H9 (cell line): ENCODE data around the gene IRX4. TPM values are rescaled to one million over a fixed set of nuclear protein-coding genes. Genes with fewer than 3 reads are reported as not detected.

Experiments used
- DNase-seq: peaks from one replicate; pipeline ENCODE4 v3.0.0-alpha.2; 2017
- H2AFZ ChIP-seq: one replicate; pipeline ENCODE4 v1.6.1; 2013; ENCODE audit warnings: mild to moderate bottlenecking, low read length, control low read depth, moderate library complexity
- H2AK5ac ChIP-seq: 2 replicates; pipeline ENCODE4 v1.6.1; 2013; ENCODE audit warnings: low read length, control low read depth, mixed read lengths; ENCODE audit not compliant: insufficient read length
- H2BK120ac ChIP-seq: one replicate; pipeline ENCODE4 v1.6.1; 2013; ENCODE audit warnings: low read depth, mild to moderate bottlenecking, low read length, control low read depth, inconsistent platforms; ENCODE audit not compliant: poor library complexity, severe bottlenecking
- H2BK12ac ChIP-seq: 2 replicates; pipeline ENCODE4 v1.6.1; 2013; ENCODE audit warnings: low read length, control low read depth, mixed read lengths, low read depth; ENCODE audit not compliant: insufficient read length
- H2BK15ac ChIP-seq: 2 replicates; pipeline ENCODE4 v1.6.1; 2013; ENCODE audit warnings: low read depth, low read length, control low read depth
- H2BK20ac ChIP-seq: one replicate; pipeline ENCODE4 v1.6.1; 2013; ENCODE audit warnings: low read depth, mild to moderate bottlenecking, low read length, control low read depth, inconsistent platforms; ENCODE audit not compliant: poor library complexity, severe bottlenecking
- H2BK5ac ChIP-seq: 2 replicates; pipeline ENCODE4 v1.6.1; 2013; ENCODE audit warnings: low read length, control low read depth, mixed read lengths; ENCODE audit not compliant: insufficient read length
- H3K14ac ChIP-seq: 2 replicates; pipeline ENCODE4 v1.6.1; 2013; ENCODE audit warnings: low read length, control low read depth; ENCODE audit not compliant: insufficient read depth
- H3K18ac ChIP-seq: 2 replicates; pipeline ENCODE4 v1.6.1; 2013; ENCODE audit warnings: low read depth, mild to moderate bottlenecking, mixed read lengths, low read length, control low read depth; ENCODE audit not compliant: insufficient read length
- H3K23ac ChIP-seq: 2 replicates; pipeline ENCODE4 v1.6.1; 2013; ENCODE audit warnings: low read length, control low read depth, mixed read lengths, low read depth; ENCODE audit not compliant: insufficient read length
- H3K23me2 ChIP-seq: 2 replicates; pipeline ENCODE4 v1.6.1; 2013; ENCODE audit warnings: low read depth, mild to moderate bottlenecking, mixed read lengths, low read length, control low read depth; ENCODE audit not compliant: insufficient read length, poor library complexity, severe bottlenecking
- H3K27ac ChIP-seq: 2 replicates; pipeline ENCODE4 v1.5.1; 2013; ENCODE audit warnings: low read length, control low read depth, mixed read lengths, low read depth; ENCODE audit not compliant: insufficient read length
- H3K27me3 ChIP-seq: 2 replicates; pipeline ENCODE4 v1.6.1; 2013; ENCODE audit warnings: low read length, control low read depth, inconsistent platforms; ENCODE audit not compliant: insufficient read depth
- H3K4ac ChIP-seq: 2 replicates; pipeline ENCODE4 v1.6.1; 2013; ENCODE audit warnings: low read depth, mild to moderate bottlenecking, control low read depth, inconsistent platforms, low read length, moderate library complexity
- H3K4me1 ChIP-seq: 2 replicates; pipeline ENCODE4 v1.6.1; 2013; ENCODE audit warnings: low read length, control low read depth, inconsistent platforms; ENCODE audit not compliant: insufficient read depth
- H3K4me2 ChIP-seq: 2 replicates; pipeline ENCODE4 v1.6.1; 2013; ENCODE audit warnings: low read length, control low read depth, mixed read lengths; ENCODE audit not compliant: insufficient read length, insufficient read depth
- H3K56ac ChIP-seq: 2 replicates; pipeline ENCODE4 v1.6.1; 2013; ENCODE audit warnings: low read depth, mild to moderate bottlenecking, mixed read lengths, low read length, control low read depth; ENCODE audit not compliant: insufficient read length
- H3K79me1 ChIP-seq: 2 replicates; pipeline ENCODE4 v1.6.1; 2013; ENCODE audit warnings: low read depth, mild to moderate bottlenecking, moderate library complexity, low read length, control low read depth, inconsistent platforms; ENCODE audit not compliant: insufficient read depth, poor library complexity, severe bottlenecking
- H3K79me2 ChIP-seq: 2 replicates; pipeline ENCODE4 v1.6.1; 2013; ENCODE audit warnings: low read length, control low read depth, inconsistent platforms; ENCODE audit not compliant: insufficient read depth
- H3K9ac ChIP-seq: 2 replicates; pipeline ENCODE4 v1.6.1; 2013; ENCODE audit warnings: low read length, control low read depth, mixed read lengths; ENCODE audit not compliant: insufficient read length; ENCODE audit errors: extremely low read depth
- H3K9me3 ChIP-seq: one replicate; pipeline ENCODE4 v1.6.1; 2013; ENCODE audit warnings: low read depth, low read length, inconsistent platforms; ENCODE audit not compliant: control insufficient read depth
- H3T11ph ChIP-seq: one replicate; pipeline ENCODE4 v1.6.1; 2013; ENCODE audit warnings: mild to moderate bottlenecking, low read length, control low read depth, inconsistent platforms
- H4K20me1 ChIP-seq: one replicate; pipeline ENCODE4 v1.6.1; 2013; ENCODE audit not compliant: control insufficient read depth, insufficient read length, insufficient read depth
- H4K5ac ChIP-seq: 2 replicates; pipeline ENCODE4 v1.6.1; 2013; ENCODE audit warnings: low read depth, mild to moderate bottlenecking, mixed read lengths, low read length, control low read depth; ENCODE audit not compliant: insufficient read length
- H4K8ac ChIP-seq: replicated peaks from 2 replicates; pipeline ENCODE4 v1.6.1; 2013; ENCODE audit warnings: low read length, control low read depth, mixed read lengths, low read depth; ENCODE audit not compliant: insufficient read length
- H4K91ac ChIP-seq: 2 replicates; pipeline ENCODE4 v1.6.1; 2013; ENCODE audit warnings: low read depth, mild to moderate bottlenecking, moderate library complexity, mixed read lengths, low read length, control low read depth; ENCODE audit not compliant: insufficient read length
- H3K27ac Mint-ChIP-seq, 3 experiments: 2 replicates in 2 of 3; 3 replicates in 1 of 3; pipeline ENCODE4 v1.8.0; 2020 to 2021; ENCODE audit warnings: mixed read lengths in 3 of 3, mild to moderate bottlenecking in 1 of 3, moderate library complexity in 1 of 3
- H3K27me3 Mint-ChIP-seq: 2 replicates; pipeline ENCODE4 v1.8.0; 2021; ENCODE audit warnings: low read depth, mild to moderate bottlenecking, moderate library complexity, mixed read lengths
- H3K36me3 Mint-ChIP-seq, 3 experiments: 2 replicates in 2 of 3; 3 replicates in 1 of 3; pipeline ENCODE4 v1.8.0; 2020 to 2021; ENCODE audit warnings: low read depth in 3 of 3, mixed read lengths in 3 of 3; ENCODE audit not compliant: insufficient read depth in 1 of 3
- H3K4me1 Mint-ChIP-seq, 2 experiments: 2 replicates each; pipeline ENCODE4 v1.8.0; 2020; ENCODE audit warnings: mixed read lengths in 2 of 2
- H3K4me3 Mint-ChIP-seq, 2 experiments: 2 replicates in 1 of 2; 3 replicates in 1 of 2; pipeline ENCODE4 v1.8.0; 2020 to 2021; ENCODE audit warnings: mild to moderate bottlenecking in 2 of 2, mixed read lengths in 2 of 2, moderate library complexity in 1 of 2
- H3K9me3 Mint-ChIP-seq, 2 experiments: 2 replicates in 1 of 2; 3 replicates in 1 of 2; pipeline ENCODE4 v1.8.0; 2020; ENCODE audit warnings: mild to moderate bottlenecking in 2 of 2, mixed read lengths in 2 of 2, moderate library complexity in 1 of 2
- WGBS: extraction: QIAGEN DNeasy Blood & Tissue Kit; methylation state at CpG from one replicate; pipeline ENCODE4 v1.1.7; 2013; ENCODE audit warnings: missing lambda C conversion rate, low lambda C conversion rate, mixed read lengths; ENCODE audit not compliant: insufficient read length; ENCODE audit errors: extremely low coverage; 5-methylcytosine and 5-hydroxymethylcytosine counted together
- total RNA-seq: library from RNA; stranded (reverse); gene quantifications from 2 replicates; pipeline ENCODE4 v1.2.1, GENCODE V29; 2021
- TF ChIP-seq, protein P1 (sequence below): fragments of 200-600 bp; sonication (generic); conservative IDR thresholded peaks from 3 replicates; pipeline ENCODE4 v1.8.0; 2021; ENCODE audit warnings: antibody characterized with exemption, mild to moderate bottlenecking

Gene IRX4
- total RNA-seq, 1 experiment from 2014 or later: 3.2 TPM

DNA sequence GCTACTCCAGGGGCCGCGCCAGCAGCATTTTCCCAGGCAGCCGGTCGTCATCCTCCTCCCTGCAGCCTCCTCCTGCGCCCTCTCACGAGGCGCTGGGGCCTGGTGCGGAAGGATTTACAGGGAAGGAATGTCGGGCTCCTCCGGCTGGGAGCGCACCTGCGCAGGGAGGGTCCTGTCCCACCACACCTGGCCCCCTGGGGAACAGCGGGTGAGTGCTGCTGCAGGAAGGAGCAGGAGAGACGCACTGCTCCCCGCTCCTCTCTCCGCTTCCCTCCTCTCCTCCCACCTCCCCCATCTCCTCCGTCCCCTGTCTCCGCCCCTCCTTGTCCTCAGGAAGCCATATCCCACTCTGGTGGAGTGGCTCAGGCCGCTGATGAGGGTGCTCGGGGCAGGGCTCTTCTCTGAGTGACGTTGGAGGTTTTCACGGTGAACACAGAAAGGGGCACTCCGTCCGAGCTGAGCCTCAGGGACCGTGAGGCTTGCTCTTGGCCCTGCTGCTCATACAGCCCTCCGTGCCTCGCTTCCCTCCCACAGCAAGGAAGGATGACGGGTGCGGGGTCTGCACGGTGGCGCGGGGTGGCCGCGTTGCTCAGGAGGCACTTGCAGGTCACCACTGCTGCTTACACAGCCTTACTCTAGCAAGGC, 31.3 kb downstream of the IRX4 start:
- Histone ChIP-seq H3K23ac (no peak overlapping the region), H3K56ac (no peak overlapping the region), H2AK5ac (no peak overlapping the region), H3K79me2 (no peaks in the 10 kb centered on the region), H4K91ac (no peak overlapping the region), H3K9me3 (no peaks in the 10 kb centered on the region), H3K79me1 (no peaks in the 10 kb centered on the region), H3K4me1 (peaks cover 3% of the 10 kb centered on the region; the same call in 1 of the 2 replicates), H3K18ac (no peak overlapping the region), H2BK120ac (no peak overlapping the region), H3K27ac (no peak overlapping the region), H4K8ac (no peak overlapping the region), H4K20me1 (no peaks in the 10 kb centered on the region), H3K27me3 (peaks cover 38% of the 10 kb centered on the region; the same call in 1 of the 2 replicates), H3K14ac (no peak overlapping the region; the same call in 1 of the 2 replicates), H4K5ac (no peak overlapping the region), H3K4me2 (peak overlapping the region; percentile 77), H2BK20ac (no peak overlapping the region), H2BK5ac (no peak overlapping the region), H2BK12ac (no peak overlapping the region), H2AFZ (no peak overlapping the region), H3K9ac (no peak overlapping the region), H2BK15ac (no peak overlapping the region), H3T11ph (no peak overlapping the region), H3K23me2 (peaks cover 8% of the 10 kb centered on the region), H3K4ac (no peak overlapping the region)
- WGBS: no CpG with 5 or more reads among the region's 34 CpGs
- TF ChIP-seq, protein P1, sequence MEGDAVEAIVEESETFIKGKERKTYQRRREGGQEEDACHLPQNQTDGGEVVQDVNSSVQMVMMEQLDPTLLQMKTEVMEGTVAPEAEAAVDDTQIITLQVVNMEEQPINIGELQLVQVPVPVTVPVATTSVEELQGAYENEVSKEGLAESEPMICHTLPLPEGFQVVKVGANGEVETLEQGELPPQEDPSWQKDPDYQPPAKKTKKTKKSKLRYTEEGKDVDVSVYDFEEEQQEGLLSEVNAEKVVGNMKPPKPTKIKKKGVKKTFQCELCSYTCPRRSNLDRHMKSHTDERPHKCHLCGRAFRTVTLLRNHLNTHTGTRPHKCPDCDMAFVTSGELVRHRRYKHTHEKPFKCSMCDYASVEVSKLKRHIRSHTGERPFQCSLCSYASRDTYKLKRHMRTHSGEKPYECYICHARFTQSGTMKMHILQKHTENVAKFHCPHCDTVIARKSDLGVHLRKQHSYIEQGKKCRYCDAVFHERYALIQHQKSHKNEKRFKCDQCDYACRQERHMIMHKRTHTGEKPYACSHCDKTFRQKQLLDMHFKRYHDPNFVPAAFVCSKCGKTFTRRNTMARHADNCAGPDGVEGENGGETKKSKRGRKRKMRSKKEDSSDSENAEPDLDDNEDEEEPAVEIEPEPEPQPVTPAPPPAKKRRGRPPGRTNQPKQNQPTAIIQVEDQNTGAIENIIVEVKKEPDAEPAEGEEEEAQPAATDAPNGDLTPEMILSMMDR: no peak
- Mint-ChIP-seq H3K4me3 (peak overlapping the region; percentile 61 to 75), H3K27me3 (peaks cover 82% of the 10 kb centered on the region), H3K36me3 (no peaks in the 10 kb centered on the region; a peak in 1 of 7 replicates), H3K27ac (no peak overlapping the region), H3K4me1 (peaks cover 13 to 21% of the 10 kb centered on the region in 2 experiments), H3K9me3 (no peaks in the 10 kb centered on the region)
- peak; percentile 64 for DNase-seq
